Measurements from ENCODE around the gene ATP5F1B. TPM values are rescaled to one million over a fixed set of nuclear protein-coding genes. Genes with fewer than 3 reads are reported as not detected.

The ATP5F1B gene
- total and polyA plus RNA-seq, 9 donors: 428 to 733 (median 705) TPM

GRCh38 chr12:56634837-56635791, 10.7 kb downstream of the ATP5F1B start:
- under 1% methylated on average over 42 of the region's 47 CpGs for WGBS (ENCODE audit: insufficient coverage)
- H3K4me1 ChIP-seq (ENCODE audit: control insufficient read depth, insufficient read depth, low read length): peaks cover 61% of the 10 kb centered on the region

GRCh38 chr12:56634242-56634836, 11.4 kb downstream of the ATP5F1B start:
- DNase-seq: peak; percentile 49
- Histone ChIP-seq H3K27me3 (ENCODE audit: control insufficient read depth, insufficient read depth, low read length) (no peaks in the 10 kb centered on the region), H3K36me3 (ENCODE audit: control insufficient read depth, insufficient read depth, low read length) (peaks cover 17% of the 10 kb centered on the region), H3K27ac (ENCODE audit: low read length) (peak overlapping the region; percentile 81), H3K9me3 (replicated peaks; ENCODE audit: control insufficient read depth, low read depth, low read length) (no peaks in the 10 kb centered on the region), H3K4me3 (ENCODE audit: low read length) (peak overlapping the region; percentile 85), H3K4me1 (ENCODE audit: control insufficient read depth, insufficient read depth, low read length) (peaks cover 61% of the 10 kb centered on the region)
- WGBS (ENCODE audit: insufficient coverage): 0% methylated on average over 20 of the region's 27 CpGs

More at GRCh38 chr12:56634837-56635791, 10.7 kb downstream of the ATP5F1B start:
- no peaks in the 10 kb centered on the region for H3K27me3 ChIP-seq (ENCODE audit: control insufficient read depth, insufficient read depth, low read length)
- H3K9me3 ChIP-seq (replicated peaks; ENCODE audit: control insufficient read depth, low read depth, low read length): no peaks in the 10 kb centered on the region
- peak; percentile 80 for DNase-seq
- H3K36me3 ChIP-seq (ENCODE audit: control insufficient read depth, insufficient read depth, low read length): peaks cover 25% of the 10 kb centered on the region
- H3K4me3 ChIP-seq (ENCODE audit: low read length): peak overlapping the region; percentile 85
- peak overlapping the region; percentile 98 for H3K27ac ChIP-seq (ENCODE audit: low read length)

GRCh38 chr12:56633468-56634241, 12.1 kb downstream of the ATP5F1B start:
- WGBS (ENCODE audit: insufficient coverage): 67% methylated on average over 1 of the region's 12 CpGs
- peak; percentile 16 for DNase-seq
- Histone ChIP-seq H3K9me3 (replicated peaks; ENCODE audit: control insufficient read depth, low read depth, low read length) (no peaks in the 10 kb centered on the region), H3K27ac (ENCODE audit: low read length) (peak overlapping the region; percentile 23), H3K27me3 (ENCODE audit: control insufficient read depth, insufficient read depth, low read length) (no peaks in the 10 kb centered on the region), H3K4me1 (ENCODE audit: control insufficient read depth, insufficient read depth, low read length) (peaks cover 61% of the 10 kb centered on the region), H3K4me3 (ENCODE audit: low read length) (peak overlapping the region; percentile 85), H3K36me3 (ENCODE audit: control insufficient read depth, insufficient read depth, low read length) (peaks cover 11% of the 10 kb centered on the region)

DNA sequence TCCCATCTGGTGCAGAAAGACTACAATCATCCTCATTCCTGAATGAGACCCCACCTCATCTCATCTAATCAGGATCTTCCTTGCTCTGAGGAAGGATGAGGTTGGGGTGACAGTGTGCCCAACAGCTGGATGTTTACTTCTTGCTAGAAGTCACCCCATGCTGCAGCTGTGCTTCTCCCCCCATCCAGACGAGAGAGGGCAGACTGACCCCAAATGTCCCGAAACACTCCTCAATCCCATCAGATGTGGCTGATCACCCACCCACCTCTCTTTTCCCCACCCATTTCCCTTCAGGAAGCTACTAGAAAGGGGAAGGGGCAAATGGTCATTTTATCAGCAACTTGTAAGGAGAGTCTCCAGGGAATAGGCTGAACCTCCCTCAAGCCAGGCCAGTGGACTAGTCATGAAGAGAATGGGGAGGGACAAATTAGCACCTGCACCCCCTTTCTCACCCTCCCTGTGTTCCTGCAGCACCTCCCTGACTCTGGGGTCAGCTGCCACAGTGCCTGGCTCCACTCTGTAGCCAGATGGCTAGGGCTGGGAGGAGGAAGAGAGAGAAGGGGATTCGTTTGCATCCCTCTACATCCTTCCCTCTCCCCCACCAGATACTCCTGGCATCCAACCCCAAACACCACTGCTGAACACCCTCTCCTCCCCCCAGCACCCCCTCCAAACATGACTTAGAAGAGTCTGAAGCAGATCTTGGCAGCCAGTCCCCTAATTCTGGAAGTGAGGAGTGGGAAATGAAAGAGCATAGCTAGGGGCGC, 12.9 kb downstream of the ATP5F1B start:
- Histone ChIP-seq H3K9me3 (replicated peaks; ENCODE audit: control insufficient read depth, low read depth, low read length) (no peaks in the 10 kb centered on the region), H3K27me3 (ENCODE audit: control insufficient read depth, insufficient read depth, low read length) (no peaks in the 10 kb centered on the region), H3K4me3 (ENCODE audit: low read length) (no peak overlapping the region), H3K27ac (ENCODE audit: low read length) (peak overlapping the region; percentile 23), H3K36me3 (ENCODE audit: control insufficient read depth, insufficient read depth, low read length) (peaks cover 4% of the 10 kb centered on the region), H3K4me1 (ENCODE audit: control insufficient read depth, insufficient read depth, low read length) (peaks cover 66% of the 10 kb centered on the region)
- no CpG with 5 or more reads among the region's 4 CpGs for WGBS (ENCODE audit: insufficient coverage)
- DNase-seq: peak; percentile 35

DNA sequence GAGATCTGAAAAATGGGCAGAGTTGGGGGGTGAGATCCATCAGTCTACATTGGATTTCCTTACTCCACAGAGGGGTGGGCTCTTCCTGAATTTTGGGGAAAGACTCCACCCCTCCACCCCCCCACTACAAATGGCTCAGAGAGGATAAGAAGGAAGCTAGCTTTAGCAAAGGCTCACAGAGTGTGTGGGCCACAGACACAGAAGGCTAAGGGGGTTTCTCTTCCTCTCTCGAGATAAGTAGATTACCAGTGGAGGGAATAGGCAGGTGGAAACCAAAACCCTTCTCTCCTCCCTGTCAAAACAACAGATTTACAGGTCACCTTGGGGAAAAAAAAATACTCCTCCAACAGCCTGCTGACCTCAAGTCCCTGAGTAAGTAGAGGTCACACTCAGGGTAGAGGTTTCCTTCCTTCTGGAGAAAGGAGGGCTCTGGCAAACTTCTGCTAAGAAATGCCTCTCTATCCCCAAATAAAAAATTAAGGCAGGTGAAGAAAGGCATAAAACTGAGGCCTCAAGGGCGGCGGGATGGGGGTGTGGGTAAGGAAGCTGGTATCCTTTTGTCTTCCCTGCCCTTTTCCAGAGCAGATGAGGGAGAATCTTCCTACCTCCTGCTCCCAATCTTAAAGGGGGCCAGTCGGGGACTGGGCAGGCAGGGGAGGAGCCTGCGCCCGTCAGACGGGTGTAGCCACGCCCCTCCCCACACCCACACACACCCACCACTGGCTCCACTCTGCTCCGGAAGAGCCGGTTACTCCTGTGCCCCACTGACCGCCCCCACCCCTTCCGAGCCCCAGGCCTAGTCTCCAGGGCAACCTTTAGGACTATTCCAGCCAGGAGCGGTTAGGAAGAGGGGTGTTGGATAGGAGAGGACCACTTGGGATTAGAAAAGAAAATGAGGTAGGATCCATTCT, 13.7 kb downstream of the ATP5F1B start:
- no peaks in the 10 kb centered on the region for H3K27me3 ChIP-seq (ENCODE audit: control insufficient read depth, insufficient read depth, low read length)
- no peaks in the 10 kb centered on the region for H3K9me3 ChIP-seq (replicated peaks; ENCODE audit: control insufficient read depth, low read depth, low read length)
- H3K4me1 ChIP-seq (ENCODE audit: control insufficient read depth, insufficient read depth, low read length): peaks cover 66% of the 10 kb centered on the region
- no peak overlapping the region for H3K27ac ChIP-seq (ENCODE audit: low read length)
- H3K36me3 ChIP-seq (ENCODE audit: control insufficient read depth, insufficient read depth, low read length): peaks cover under 1% of the 10 kb centered on the region
- no CpG with 5 or more reads among the region's 13 CpGs for WGBS (ENCODE audit: insufficient coverage)
- peak; percentile 57 for DNase-seq
- no peak overlapping the region for H3K4me3 ChIP-seq (ENCODE audit: low read length)

DNA sequence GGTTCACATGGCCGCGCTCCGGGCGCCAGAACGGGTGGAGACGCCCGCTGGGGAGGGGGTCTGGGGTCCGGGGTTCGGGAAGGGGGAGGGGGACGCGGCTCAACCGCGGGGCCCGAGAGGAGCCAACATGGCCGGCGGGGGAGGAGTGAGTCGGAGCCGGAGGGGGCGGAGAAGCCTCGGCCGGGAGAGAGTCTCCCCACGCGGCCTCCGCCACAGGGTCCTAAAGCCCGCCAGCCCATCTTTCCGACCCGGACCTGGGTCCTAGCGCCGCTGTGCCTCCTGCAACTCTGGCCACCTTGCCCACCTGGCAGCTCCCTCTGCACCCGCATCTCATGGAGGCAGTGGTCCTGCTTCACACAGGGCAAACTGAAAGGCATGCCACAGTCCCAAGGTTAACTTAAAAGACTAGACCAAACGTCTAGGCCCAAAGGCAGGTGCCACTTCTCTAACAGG, 15.6 kb downstream of the ATP5F1B start, which contains the start of gene BAZ2A:
Gene BAZ2A (minus strand): TSS at position 147 of the 453 bp plus-strand sequence. CDS start 12,796 bp downstream, outside the sequence.
- H3K27me3 ChIP-seq (ENCODE audit: control insufficient read depth, insufficient read depth, low read length): no peaks in the 10 kb centered on the region
- peak within 1 kb of the TSS; percentile 97 for H3K27ac ChIP-seq (ENCODE audit: low read length)
- WGBS (ENCODE audit: insufficient coverage): under 1% methylated on average over 20 of the region's 31 CpGs
- H3K36me3 ChIP-seq (ENCODE audit: control insufficient read depth, insufficient read depth, low read length): peaks cover 9% of the 10 kb centered on the region
- H3K9me3 ChIP-seq (replicated peaks; ENCODE audit: control insufficient read depth, low read depth, low read length): no peaks in the 10 kb centered on the region
- peak within 1 kb of the TSS; percentile 92 for H3K4me3 ChIP-seq (ENCODE audit: low read length)
- peaks cover 51% of the 10 kb centered on the region for H3K4me1 ChIP-seq (ENCODE audit: control insufficient read depth, insufficient read depth, low read length)
- peak; percentile 96 for DNase-seq

- WGBS (ENCODE audit: insufficient coverage): under 1% methylated on average over 35 of the region's 46 CpGs
- Histone ChIP-seq H3K9me3 (replicated peaks; ENCODE audit: control insufficient read depth, low read depth, low read length) (no peaks in the 10 kb centered on the region), H3K4me1 (ENCODE audit: control insufficient read depth, insufficient read depth, low read length) (peaks cover 48% of the 10 kb centered on the region), H3K27me3 (ENCODE audit: control insufficient read depth, insufficient read depth, low read length) (no peaks in the 10 kb centered on the region), H3K27ac (ENCODE audit: low read length) (peak overlapping the region; percentile 97), H3K4me3 (ENCODE audit: low read length) (peak overlapping the region; percentile 92), H3K36me3 (ENCODE audit: control insufficient read depth, insufficient read depth, low read length) (peaks cover 9% of the 10 kb centered on the region)
- DNase-seq: peak; percentile 48
These were observed 16.2 kb downstream of the ATP5F1B start for GRCh38 chr12:56629459-56630179.

GRCh38 chr12:56628671-56629458, 16.9 kb downstream of the ATP5F1B start:
- peak; percentile 85 for DNase-seq
- peak overlapping the region; percentile 97 for H3K27ac ChIP-seq (ENCODE audit: low read length)
- H3K36me3 ChIP-seq (ENCODE audit: control insufficient read depth, insufficient read depth, low read length): peaks cover 10% of the 10 kb centered on the region
- no peaks in the 10 kb centered on the region for H3K9me3 ChIP-seq (replicated peaks; ENCODE audit: control insufficient read depth, low read depth, low read length)
- 0% methylated on average over 1 of the region's 18 CpGs for WGBS (ENCODE audit: insufficient coverage)
- peak overlapping the region; percentile 92 for H3K4me3 ChIP-seq (ENCODE audit: low read length)
- H3K27me3 ChIP-seq (ENCODE audit: control insufficient read depth, insufficient read depth, low read length): no peaks in the 10 kb centered on the region
- H3K4me1 ChIP-seq (ENCODE audit: control insufficient read depth, insufficient read depth, low read length): peaks cover 40% of the 10 kb centered on the region

Data from muscle of leg (tissue), 11 donors.